GM18951 (cell line): Measurements from ENCODE around the gene UGT3A1.

Experiments
- POLR2A ChIP-seq: IDR thresholded peaks from 4 replicates; pipeline ENCODE4 v1.6.1; 2011; ENCODE audit warnings: mild to moderate bottlenecking; ENCODE audit not compliant: insufficient read length, insufficient read depth; ENCODE audit errors: extremely low read depth
- in situ Hi-C: fragments of 300-500 bp; cut with MboI; formaldehyde crosslinking; loops from one replicate; pipeline ENCODE4 v1.12.0; 2022; ENCODE audit warnings: low sequenced_read_pairs, mixed read lengths, inconsistent platforms; ENCODE audit not compliant: unreplicated experiment

The UGT3A1 gene

GRCh38 chr5:35963381-35963843 lies 27.8 kb downstream of the UGT3A1 start:
- in situ Hi-C loops: no loop called here
- TF ChIP-seq POLR2A: no peak

- in situ Hi-C loops: no loop called here
- no peak for TF ChIP-seq POLR2A
Observed at GRCh38 chr5:35960328-35960727, 30.9 kb downstream of the UGT3A1 start.

GRCh38 chr5:35956429-35956828 lies 34.8 kb downstream of the UGT3A1 start:
- TF ChIP-seq POLR2A: no peak
- in situ Hi-C loops: no loop called here

- no peak for TF ChIP-seq POLR2A
- in situ Hi-C loops: no loop called here
Observed at GRCh38 chr5:35954175-35954574, 37.0 kb downstream of the UGT3A1 start.

GRCh38 chr5:35947085-35947484 lies 44.1 kb downstream of the UGT3A1 start:
- in situ Hi-C loops: no loop called here
- TF ChIP-seq POLR2A: no peak

GRCh38 chr5:35939639-35940038 lies 51.6 kb downstream of the UGT3A1 start:
- TF ChIP-seq POLR2A: no peak
- in situ Hi-C loops: no loop called here

- no peak for TF ChIP-seq POLR2A
- in situ Hi-C loops: no loop called here
Observed at GRCh38 chr5:35938568-35939227, 52.5 kb downstream of the UGT3A1 start, which contains the start of gene CAPSL. Gene CAPSL, minus strand, starts transcription at chr5:35938622. Its CDS starts 17,502 bp downstream, at chr5:35921120.

- TF ChIP-seq POLR2A: no peak
- in situ Hi-C loops: loop anchor here (5.0 kb wide), 1 partner anchor 149 kb away; no protein-coding TSS in a partner anchor
Observed at GRCh38 chr5:35926389-35927051, 64.7 kb downstream of the UGT3A1 start.

GRCh38 chr5:35924950-35925722 lies 66.1 kb downstream of the UGT3A1 start:
- TF ChIP-seq POLR2A: no peak

GRCh38 chr5:35924122-35924949 lies 66.9 kb downstream of the UGT3A1 start:
- TF ChIP-seq POLR2A: no peak
- in situ Hi-C loops: loop anchor here (25.0 kb wide), 1 partner anchor 837 kb away; no protein-coding TSS in a partner anchor

More at GRCh38 chr5:35924950-35925722, 66.1 kb downstream of the UGT3A1 start:
- in situ Hi-C loops: loop anchor here (5.0 to 25.0 kb wide), 2 partner anchors 148 to 838 kb away; no protein-coding TSS in a partner anchor

- TF ChIP-seq POLR2A: no peak
- in situ Hi-C loops: loop anchor here (25.0 kb wide), 1 partner anchor 835 kb away; no protein-coding TSS in a partner anchor
Observed at GRCh38 chr5:35922468-35922867, 68.7 kb downstream of the UGT3A1 start.

- no peak for TF ChIP-seq POLR2A
- in situ Hi-C loops: loop anchor here (25.0 kb wide), 1 partner anchor 835 kb away; no protein-coding TSS in a partner anchor
Observed at GRCh38 chr5:35921930-35922329, 69.3 kb downstream of the UGT3A1 start.
